ENCODE measurements around the gene DYNC2H1.

- TF ChIP-seq CTCF (conservative IDR thresholded peaks at IDR 0.05; ENCODE audit: low read depth, low read length) (0 out of 2 replicates have a peak, but pooled peaks have one; percentile 12), EZH2phosphoT487 (IDR thresholded peaks at IDR 0.05; ENCODE audit: borderline replicate concordance, low read length) (no peak)
Observed at GRCh38 chr11:103525069-103525468, 415.8 kb downstream of the DYNC2H1 start.

Measured in PC-3 (cell line).